Breast epithelium (tissue), 4 donors: ENCODE results near the gene CDH1. TPM values are rescaled to one million over a fixed set of nuclear protein-coding genes. Genes with fewer than 3 reads are reported as not detected.
A peak's percentile ranks its signal among the peaks of the same experiment; 100 is the strongest.

Source experiments
- DNase-seq, 2 donors: peaks; one replicate each; pipeline ENCODE4 v3.0.0-alpha.2; 2019; ENCODE audit warnings: low spot score in 2 of 2
- H3K27ac ChIP-seq, 2 donors: fragments of 200-600 bp; sonication (generic) in 1 of 2; one replicate each; pipeline ENCODE4 v1.5.1; 2016 to 2019; ENCODE audit warnings: mild to moderate bottlenecking in 1 of 2
- H3K27me3 ChIP-seq, 2 donors: fragments of 200-600 bp; sonication (generic) in 1 of 2; one replicate each; pipeline versions ENCODE4 v1.5.1 to v1.6.0; 2017 to 2019; ENCODE audit warnings: control low read depth in 1 of 2, mild to moderate bottlenecking in 1 of 2
- H3K36me3 ChIP-seq: fragments of 200-600 bp; one replicate; pipeline ENCODE4 v1.5.1; 2019
- H3K4me1 ChIP-seq, 2 donors: fragments of 200-600 bp; sonication (generic); one replicate each; pipeline ENCODE4 v1.5.1; 2016 to 2019; ENCODE audit warnings: control low read depth in 1 of 2
- H3K4me3 ChIP-seq, 3 donors: fragments of 200-600 bp; sonication (generic); 1 replicate in 2 of 3; 2 replicates in 1 of 3; pipeline ENCODE4 v1.5.1; 2016 to 2019; ENCODE audit warnings: mild to moderate bottlenecking in 3 of 3, moderate library complexity in 2 of 3
- H3K9me3 ChIP-seq, 2 donors: fragments of 200-600 bp; sonication (generic) in 1 of 2; one replicate each; pipeline ENCODE4 v1.5.1; 2016 to 2019; ENCODE audit warnings: control low read depth in 1 of 2
- CTCF ChIP-seq, 3 donors: fragments of 450-650 bp; IDR thresholded peaks; one replicate each; pipeline ENCODE4 v1.5.1; 2016 to 2017; ENCODE audit warnings: antibody characterized with exemption in 3 of 3, mild to moderate bottlenecking in 3 of 3, moderate library complexity in 3 of 3
- POLR2A ChIP-seq: fragments of 450-650 bp; IDR thresholded peaks from one replicate; pipeline ENCODE4 v1.6.1; 2016; ENCODE audit warnings: antibody characterized with exemption, mild to moderate bottlenecking, moderate library complexity
- POLR2AphosphoS5 ChIP-seq, 3 donors: sonication (generic); formaldehyde crosslinking; IDR thresholded peaks; one replicate each; pipeline ENCODE4 v1.6.1; 2017; ENCODE audit warnings: antibody characterized with exemption in 3 of 3
- intact Hi-C: fragments of 100-400 bp; cut with DNase I; formaldehyde crosslinking; loops from one replicate; pipeline ENCODE4 v1.15.1; 2023; ENCODE audit warnings: low total_unique reads
- total RNA-seq, 3 donors: library from RNA; depleted of rRNA; stranded (reverse); fragments of >200 nt; gene quantifications; one replicate each; pipeline ENCODE4 v1.1.0, GENCODE V29; 2016

CDH1 gene
- total RNA-seq, 3 donors from 2014 or later: 0.16 to 127 (median 86.5) TPM

GRCh38 chr16:68806981-68807380, 69.9 kb downstream of the CDH1 start:
- Histone ChIP-seq H3K27me3 (no peaks in the 10 kb centered on the region), H3K4me3 (no peak overlapping the region), H3K36me3 (no peaks in the 10 kb centered on the region), H3K27ac (peak overlapping the region in 1 of 2 donors; percentile 15), H3K4me1 (no peaks in the 10 kb centered on the region), H3K9me3 (no peaks in the 10 kb centered on the region)
- no peak for TF ChIP-seq CTCF (IDR thresholded peaks at IDR 0.05)
- TF ChIP-seq POLR2AphosphoS5 (IDR thresholded peaks at IDR 0.05): no peak
- TF ChIP-seq POLR2A: no peak
- DNase-seq: no peak
- intact Hi-C loops: no loop called here

- Histone ChIP-seq H3K36me3 (no peaks in the 10 kb centered on the region), H3K9me3 (no peaks in the 10 kb centered on the region), H3K4me1 (no peaks in the 10 kb centered on the region), H3K27me3 (no peaks in the 10 kb centered on the region), H3K27ac (no peak overlapping the region), H3K4me3 (no peak overlapping the region)
- no peak for DNase-seq
- intact Hi-C loops: loop anchor here (10.0 kb wide), 1 partner anchor 690 kb away; no protein-coding TSS in a partner anchor
- TF ChIP-seq CTCF (IDR thresholded peaks at IDR 0.05): no peak
- TF ChIP-seq POLR2A: no peak
- no peak for TF ChIP-seq POLR2AphosphoS5 (IDR thresholded peaks at IDR 0.05)
Measured at GRCh38 chr16:68814516-68814915, 77.4 kb downstream of the CDH1 start.

- H3K9me3 ChIP-seq: no peaks in the 10 kb centered on the region
- H3K4me3 ChIP-seq: no peak overlapping the region
- intact Hi-C loops: no loop called here
- peak in 1 of 2 donors; percentile 57 for DNase-seq
- H3K4me1 ChIP-seq: no peaks in the 10 kb centered on the region
- no peaks in the 10 kb centered on the region for H3K36me3 ChIP-seq
- H3K27ac ChIP-seq: peak overlapping the region; percentile 20 to 66
- no peak for TF ChIP-seq CTCF (IDR thresholded peaks at IDR 0.05)
- TF ChIP-seq POLR2A: no peak
- no peak for TF ChIP-seq POLR2AphosphoS5 (IDR thresholded peaks at IDR 0.05)
- no peaks in the 10 kb centered on the region for H3K27me3 ChIP-seq
Measured at GRCh38 chr16:68823401-68824135, 86.5 kb downstream of the CDH1 start.

GRCh38 chr16:68825427-68825826, 88.3 kb downstream of the CDH1 start:
- no peak for TF ChIP-seq POLR2AphosphoS5 (IDR thresholded peaks at IDR 0.05)
- no peak for TF ChIP-seq CTCF (IDR thresholded peaks at IDR 0.05)
- no peak for TF ChIP-seq POLR2A
- no peaks in the 10 kb centered on the region for H3K27me3 ChIP-seq
- intact Hi-C loops: no loop called here
- H3K4me1 ChIP-seq: no peaks in the 10 kb centered on the region
- H3K9me3 ChIP-seq: no peaks in the 10 kb centered on the region
- no peak overlapping the region for H3K27ac ChIP-seq
- DNase-seq: no peak
- H3K4me3 ChIP-seq: no peak overlapping the region
- H3K36me3 ChIP-seq: no peaks in the 10 kb centered on the region

- no peak overlapping the region for H3K27ac ChIP-seq
- intact Hi-C loops: no loop called here
- no peaks in the 10 kb centered on the region for H3K9me3 ChIP-seq
- TF ChIP-seq POLR2A (no peak), POLR2AphosphoS5 (IDR thresholded peaks at IDR 0.05) (no peak)
- H3K36me3 ChIP-seq: no peaks in the 10 kb centered on the region
- no peak for DNase-seq
- no peak overlapping the region for H3K4me3 ChIP-seq
- no peaks in the 10 kb centered on the region for H3K4me1 ChIP-seq
- no peaks in the 10 kb centered on the region for H3K27me3 ChIP-seq
Measured at GRCh38 chr16:68826652-68827051, 89.6 kb downstream of the CDH1 start.
